T47D (cell line): ENCODE measurements around the gene FAM89A.
"Not testable (repeated sequence)": the region's sequence is repeated elsewhere in the genome, so short reads cannot be mapped to it uniquely, and the experiment has no call there.

Source experiments
- DNase-seq, 2 experiments: peaks; one replicate each; pipeline versions ENCODE4 v3.0.0 to v3.0.0-alpha.2; 2011 to 2012; ENCODE audit warnings: low read depth in 1 of 2, low spot score in 1 of 2
- JUND ChIP-seq: IDR thresholded peaks from 2 replicates; pipeline ENCODE4 v1.6.1; 2012; ENCODE audit warnings: low read depth
- in situ Hi-C: cut with HindIII; loops from 2 replicates; pipeline ENCODE4 v1.10.0; 2016; ENCODE audit warnings: low sequenced_read_pairs, low pct_unique_long_range_greater_than_20kb

Gene FAM89A

DNA sequence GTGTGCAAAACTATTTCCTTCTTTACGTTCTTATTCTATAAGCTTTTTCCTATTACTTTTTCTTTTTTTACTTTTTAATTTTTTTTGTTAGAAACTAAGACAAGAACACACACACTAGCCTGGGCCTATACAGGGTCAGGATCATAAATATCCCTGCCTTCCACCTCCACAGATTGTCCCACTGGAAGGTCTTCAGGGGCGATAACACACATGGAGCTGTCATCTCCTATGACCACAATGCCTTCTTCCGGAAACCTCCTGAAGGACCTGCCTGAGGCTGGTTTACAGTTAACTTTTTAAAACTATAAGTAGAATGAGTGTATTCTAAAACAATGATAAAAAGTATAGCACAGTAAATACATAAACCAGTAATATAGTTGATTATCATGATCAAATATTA, 10.3 kb upstream of the FAM89A start:
- in situ Hi-C loops, result no loop called here
- TF ChIP-seq JUND, result no peak

DNA sequence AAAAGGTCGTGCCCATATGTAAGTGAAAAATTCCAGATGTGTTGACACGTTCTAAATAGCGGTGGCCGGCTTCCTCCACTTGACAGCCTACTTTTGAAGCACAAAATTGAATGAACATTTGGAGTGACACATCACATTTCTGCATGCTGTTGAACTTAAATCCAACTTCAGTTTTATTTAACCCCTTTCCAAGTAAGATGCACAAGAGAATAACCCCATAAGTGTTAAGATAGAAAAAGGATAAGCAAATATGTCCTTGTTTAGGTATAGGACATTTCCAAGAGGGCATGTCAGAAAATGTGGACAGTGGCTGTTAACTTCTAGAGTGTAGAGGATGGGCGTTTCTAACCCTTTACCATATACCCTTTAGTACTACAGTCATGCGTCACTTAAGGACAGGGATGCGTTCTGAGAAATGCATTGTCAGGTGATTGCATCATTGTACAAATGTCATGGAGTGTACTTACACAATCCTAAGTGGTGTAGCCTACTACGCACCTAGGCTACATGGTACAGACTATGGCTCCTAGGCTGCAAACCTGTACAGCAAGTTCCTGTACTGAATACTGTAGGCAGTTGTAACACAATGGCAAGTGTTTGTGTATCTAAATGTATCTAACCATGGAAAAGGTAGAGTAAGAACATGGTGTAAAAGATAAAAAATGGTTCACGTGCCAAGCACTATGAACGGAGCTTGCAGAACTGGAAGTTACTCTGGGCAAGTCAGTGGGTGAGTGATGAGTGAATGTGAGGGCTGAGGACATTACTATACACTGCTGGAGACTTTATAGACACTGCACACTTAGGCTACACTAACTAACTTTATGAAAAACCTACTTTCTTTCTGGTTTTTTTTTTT, 9.3 kb upstream of the FAM89A start:
- in situ Hi-C loops, result no loop called here
- DNase-seq, result peak in 1 of 2 experiments; percentile 74
- no peak for TF ChIP-seq JUND

More for the DNA sequence above, 10.3 kb upstream of the FAM89A start:
- no peak for DNase-seq

DNA sequence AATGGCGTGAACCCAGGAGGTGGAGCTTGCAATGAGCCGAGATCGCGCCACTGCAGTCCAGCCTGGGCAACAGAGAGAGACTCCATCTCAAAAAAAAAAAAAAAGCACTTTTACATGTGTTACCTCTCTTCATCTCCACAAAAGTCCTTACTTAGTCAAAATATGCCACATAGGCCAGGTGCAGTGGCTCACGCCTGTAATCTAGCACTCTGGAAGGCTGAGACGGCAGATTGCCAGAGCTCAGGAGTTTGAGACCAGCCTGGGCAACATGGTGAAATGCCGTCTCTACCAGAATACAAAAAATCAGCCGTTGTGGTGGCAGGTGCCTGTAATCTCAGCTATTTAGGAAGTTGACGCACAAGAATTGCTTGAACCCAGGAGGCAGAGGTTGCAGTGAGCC, 8.4 kb upstream of the FAM89A start:
- in situ Hi-C loops, DNase-seq: not testable (repeated sequence)

DNA sequence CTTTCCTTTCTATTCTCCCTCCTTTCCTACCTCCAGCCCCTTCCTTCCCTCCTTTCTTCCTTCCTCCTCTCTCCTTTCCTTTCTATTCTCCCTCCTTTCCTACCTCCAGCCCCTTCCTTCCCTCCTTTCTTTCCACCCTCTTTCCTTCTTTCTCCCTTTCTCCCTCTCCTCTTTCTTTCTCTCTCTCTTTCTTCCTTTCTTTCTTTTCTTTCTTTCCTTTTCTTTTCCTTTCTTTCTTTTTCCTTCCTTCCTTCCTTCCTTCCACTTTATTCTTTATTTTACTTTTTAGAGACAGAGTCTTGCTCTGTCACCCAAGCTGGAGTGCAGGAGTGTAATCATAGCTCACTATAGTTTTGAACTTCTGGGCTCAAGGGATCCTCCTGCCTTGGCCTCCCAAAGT, 7.5 kb upstream of the FAM89A start:
- in situ Hi-C loops, DNase-seq: not testable (repeated sequence)

DNA sequence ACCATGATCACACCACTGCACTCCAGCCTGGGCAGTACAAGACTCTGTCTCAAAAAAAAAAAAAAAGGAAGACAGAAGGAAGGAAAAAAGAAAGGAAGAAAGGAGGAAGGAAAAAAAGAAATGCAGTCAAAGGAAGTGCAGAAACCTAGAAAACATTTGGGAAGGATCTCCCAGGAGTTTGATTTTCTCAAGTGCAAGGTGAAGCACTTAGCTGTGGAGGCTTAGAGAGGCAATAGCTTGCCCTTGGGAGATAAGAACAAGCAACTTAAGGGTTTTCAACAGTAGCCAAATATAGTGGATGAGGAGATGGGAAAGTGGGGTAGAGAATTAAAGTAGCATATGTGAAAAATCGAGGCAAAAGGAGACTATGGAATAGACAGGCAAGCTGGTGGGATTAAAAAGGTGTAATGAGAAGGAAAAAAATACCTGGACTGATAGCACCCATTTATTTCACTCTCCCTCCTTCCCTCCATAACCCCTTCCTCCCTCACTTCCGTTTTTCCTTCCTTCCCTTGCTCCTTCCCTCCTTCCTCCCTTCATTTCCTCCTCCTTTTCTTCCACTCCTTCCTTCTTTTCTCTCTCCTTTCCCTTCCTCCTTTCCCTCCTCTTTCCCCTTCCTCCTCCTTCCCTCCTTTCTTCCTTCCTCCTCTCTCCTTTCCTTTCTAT, 6.8 kb upstream of the FAM89A start:
- no peak for TF ChIP-seq JUND
- no peak for DNase-seq
- in situ Hi-C loops, result no loop called here

DNA sequence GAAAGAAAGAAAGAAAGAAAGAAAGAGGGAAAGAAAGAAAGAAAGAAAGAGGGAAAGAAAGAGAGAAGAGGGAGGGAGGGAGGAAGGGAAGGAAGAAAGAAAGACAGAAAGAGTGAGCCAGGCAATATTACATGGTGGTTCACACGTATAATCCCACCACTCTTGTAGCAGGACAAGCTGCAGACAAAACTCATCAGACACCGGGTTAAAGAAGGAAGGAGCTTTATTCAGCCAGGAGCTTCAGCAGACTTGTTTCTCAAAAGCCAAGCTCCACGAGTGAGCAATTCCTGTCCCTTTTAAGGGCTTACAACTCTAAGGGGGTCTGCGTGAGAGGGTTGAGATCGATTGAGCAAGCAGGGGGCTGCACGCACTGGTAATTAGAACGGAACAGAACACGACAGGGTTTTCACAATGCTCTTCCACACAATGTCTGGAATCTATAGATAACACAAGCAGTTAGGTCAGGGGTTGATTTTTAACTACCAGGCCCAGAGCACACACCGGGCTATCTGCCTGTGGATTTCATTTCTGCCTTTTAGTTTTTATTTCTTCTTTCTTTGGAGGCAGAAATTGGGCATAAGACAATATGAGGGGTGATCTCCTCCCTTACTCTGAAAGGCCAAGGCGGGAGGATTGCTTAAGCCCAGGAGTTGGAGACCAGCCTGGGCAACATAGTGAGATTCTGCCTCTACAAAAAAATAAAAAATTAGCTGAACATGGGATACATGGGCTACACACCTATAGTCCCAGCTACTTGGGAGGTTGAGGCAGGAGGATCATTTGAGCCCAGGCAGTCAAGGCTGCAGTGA, 6.1 kb upstream of the FAM89A start:
- DNase-seq, in situ Hi-C loops: not testable (repeated sequence)

DNA sequence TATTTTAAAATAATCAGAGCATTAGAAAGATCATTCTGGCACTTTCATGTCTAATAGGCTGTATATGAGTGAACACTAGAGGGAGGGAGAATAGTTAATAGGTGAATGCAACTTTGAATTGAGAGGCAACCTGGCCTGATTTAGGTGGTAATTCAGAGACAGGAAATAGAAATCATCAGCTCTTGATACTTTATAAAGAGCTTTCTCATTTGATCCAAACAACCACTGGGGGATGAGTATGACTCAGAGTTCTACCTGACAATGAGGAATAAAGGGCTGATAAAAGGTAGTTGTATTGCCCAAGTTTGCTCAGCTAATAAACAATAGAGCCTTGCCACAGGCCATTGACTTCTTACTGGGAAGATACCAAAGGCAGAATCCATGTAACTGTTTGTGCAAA, 5.2 kb upstream of the FAM89A start:
- in situ Hi-C loops, result no loop called here
- no peak for DNase-seq
- no peak for TF ChIP-seq JUND

DNA sequence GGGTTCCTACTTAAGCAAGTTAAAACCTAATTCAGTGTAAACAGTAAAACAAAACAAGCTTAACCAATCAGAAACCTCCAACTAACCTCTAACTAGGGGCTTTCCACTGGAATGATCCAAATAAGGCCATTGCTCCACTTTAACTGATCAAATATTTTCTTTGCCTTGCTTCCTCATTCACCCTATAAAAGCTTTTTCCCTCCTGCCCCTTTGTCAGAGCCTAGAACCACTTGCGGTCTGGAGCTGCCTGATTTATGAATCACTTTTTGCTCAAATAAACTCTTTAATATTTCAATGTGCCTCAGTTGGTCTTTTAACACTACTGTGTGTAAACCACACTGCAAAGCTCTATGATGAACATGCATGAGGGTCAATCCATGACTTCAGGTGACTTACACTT, 4.5 kb upstream of the FAM89A start:
- no peak for DNase-seq
- in situ Hi-C loops, result no loop called here
- no peak for TF ChIP-seq JUND

DNA sequence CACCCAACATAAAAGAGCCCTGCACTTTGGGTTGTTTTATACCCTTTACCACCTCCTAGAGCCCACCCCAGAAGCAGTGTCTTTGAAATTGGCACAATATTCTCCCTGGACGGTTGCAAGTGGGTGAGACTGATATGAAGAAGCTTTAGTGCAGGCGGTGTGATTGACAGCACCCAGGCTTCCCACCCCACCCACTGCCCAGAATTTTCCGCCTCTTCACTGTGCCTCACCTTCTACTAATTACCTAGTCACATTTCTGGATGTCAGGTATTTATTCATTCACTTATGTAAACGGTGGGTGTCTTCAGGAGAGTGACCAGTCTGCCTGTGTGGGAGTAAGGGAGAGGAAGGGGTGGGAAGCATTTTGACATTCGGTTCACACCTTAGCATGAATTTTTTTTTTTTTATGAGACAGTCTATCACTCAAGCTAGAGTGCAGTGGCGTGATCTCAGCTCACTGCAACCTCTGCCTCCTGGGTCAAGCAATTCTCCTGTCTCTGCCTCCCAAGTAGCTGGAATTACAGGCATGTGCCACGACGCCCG, 1.7 kb upstream of the FAM89A start:
- in situ Hi-C loops, result no loop called here
- no peak for TF ChIP-seq JUND
- DNase-seq, result no peak

DNA sequence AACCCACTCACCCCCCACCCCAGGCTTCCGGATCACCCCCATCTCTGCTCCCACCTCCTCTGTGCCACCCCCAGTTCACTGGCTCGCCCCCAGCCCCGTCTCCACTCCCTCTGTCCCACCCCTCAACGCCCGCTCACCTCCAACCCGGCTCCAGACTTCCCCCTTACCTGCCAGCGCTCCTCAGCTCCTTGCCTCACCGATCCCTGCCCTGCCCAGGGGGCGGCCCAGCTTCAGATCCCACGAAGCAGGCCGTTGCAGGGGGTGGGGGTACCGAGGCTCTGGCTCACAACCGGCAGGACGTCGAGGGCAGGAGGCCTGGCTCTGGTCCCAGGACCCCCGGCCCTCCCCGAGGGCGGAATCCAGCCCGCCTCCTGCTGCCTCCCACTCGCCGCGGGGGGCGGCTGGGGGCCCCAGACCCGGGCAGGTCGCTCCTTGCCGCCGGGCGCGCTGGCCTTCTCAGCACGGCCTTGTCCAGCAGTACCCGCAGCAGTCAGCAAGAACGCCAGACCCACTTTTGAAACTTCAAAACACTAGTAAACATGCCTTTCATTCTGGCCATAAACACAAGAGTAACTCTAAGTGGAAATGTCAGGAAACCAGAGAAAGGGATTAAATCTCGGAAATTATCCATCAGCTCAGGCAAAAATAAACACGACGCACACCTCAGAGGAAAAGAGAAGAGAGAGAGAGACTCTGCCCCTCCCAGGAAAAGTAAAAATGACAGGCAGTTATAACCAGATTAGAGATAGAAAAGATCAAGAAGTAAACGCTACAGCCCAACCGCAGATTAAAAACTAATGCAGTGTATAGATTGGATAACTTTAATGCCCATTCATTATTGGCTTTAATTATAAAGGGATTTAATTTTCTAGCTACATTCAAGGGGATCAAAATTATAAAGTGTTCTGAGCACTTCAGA, 1.0 kb upstream of the FAM89A start:
- TF ChIP-seq JUND, result no peak
- no peak for DNase-seq
- in situ Hi-C loops, result no loop called here

DNA sequence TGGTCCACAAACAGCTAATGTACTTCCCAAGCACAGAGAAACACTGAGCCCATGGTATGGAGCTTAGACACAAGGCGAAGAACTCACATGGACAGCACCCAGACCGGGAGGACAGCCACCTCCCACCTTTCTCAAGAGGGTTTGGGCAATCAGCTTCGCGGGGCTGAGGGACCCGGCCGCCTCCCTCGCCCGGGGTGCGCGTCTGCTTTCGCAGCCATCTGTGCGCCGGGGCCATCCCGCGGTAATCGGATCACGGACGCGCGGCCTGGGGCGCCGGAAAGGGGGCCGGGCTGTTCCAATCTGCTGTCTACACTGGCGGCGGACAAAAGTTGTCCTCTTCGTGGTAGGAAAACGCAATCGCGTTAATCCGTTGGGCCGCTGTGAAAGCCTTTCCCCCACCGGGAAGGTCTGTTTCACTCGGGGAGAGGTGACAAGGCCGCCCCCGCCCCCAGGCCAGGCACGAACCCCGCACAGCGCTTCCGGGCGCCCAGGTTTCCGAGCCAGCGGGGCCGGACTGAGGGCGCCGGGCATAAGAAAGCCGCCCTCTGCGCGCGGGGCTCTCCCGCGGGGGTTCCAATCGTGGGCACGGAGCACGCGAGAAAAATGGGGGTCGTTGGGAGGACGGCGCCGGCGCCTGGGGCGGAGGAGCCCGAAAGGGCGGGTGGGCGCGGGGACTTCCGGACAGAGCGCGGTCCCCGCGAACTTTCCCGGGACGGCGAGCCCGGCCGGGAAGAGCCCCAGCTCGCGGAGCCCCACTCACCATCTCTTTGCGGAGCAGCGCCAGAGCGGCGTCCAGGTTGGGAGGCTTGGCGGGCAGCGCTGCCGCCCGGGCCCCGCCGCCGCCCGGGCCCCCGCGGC, 664 bp downstream of the FAM89A start:
- in situ Hi-C loops, result no loop called here
- DNase-seq, result no peak
- TF ChIP-seq JUND, result no peak
